HG03025 (cell line): ENCODE results near the gene BOC.

Experiments used
- ATAC-seq: cut with Tn5 transposase; IDR thresholded peaks from one replicate; pipeline ENCODE4 v1.9.1; 2021; ENCODE audit warnings: mild to moderate bottlenecking, moderate library complexity; ENCODE audit not compliant: unreplicated experiment, low FRiP score

BOC gene

DNA sequence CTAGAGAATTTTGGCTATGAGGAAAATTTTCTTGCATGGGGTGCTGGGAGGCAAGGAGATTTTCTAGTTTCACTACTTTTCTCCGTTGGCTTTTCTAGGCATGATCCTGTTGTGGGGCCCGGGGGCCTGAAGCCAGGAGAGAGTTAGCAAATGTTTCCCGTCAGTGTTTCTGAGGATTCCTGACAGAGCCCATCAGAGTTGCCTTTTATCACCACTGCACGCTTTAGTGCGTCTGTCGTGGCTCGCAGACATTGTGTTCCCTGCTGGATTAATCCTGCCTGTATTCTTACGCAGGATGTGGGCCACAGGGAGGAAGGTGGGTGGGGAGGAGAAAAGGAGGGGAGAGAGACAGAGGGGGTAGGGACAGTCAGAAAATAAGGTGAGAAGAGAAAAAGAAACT lies 18.1 kb upstream of the BOC start:
- no peak for ATAC-seq

DNA sequence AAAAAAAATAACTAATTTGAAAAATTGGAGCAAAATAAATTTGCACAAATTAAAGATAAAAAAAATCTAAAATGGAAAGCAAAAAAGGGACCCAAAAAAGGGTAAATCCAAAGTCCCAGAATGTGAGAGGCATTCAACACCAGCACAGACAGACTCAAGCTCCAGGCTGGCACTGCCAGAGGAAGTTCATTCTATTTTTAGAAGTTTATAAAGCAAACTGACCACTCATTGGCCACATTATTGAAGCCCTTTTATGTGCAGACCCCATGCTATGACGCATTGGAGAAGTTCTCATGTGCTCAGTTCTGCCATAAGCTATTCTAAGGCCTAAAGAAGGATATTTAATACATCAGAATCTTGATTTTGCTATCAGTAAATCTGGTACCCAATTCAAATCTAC lies 17.6 kb upstream of the BOC start:
- no peak for ATAC-seq

DNA sequence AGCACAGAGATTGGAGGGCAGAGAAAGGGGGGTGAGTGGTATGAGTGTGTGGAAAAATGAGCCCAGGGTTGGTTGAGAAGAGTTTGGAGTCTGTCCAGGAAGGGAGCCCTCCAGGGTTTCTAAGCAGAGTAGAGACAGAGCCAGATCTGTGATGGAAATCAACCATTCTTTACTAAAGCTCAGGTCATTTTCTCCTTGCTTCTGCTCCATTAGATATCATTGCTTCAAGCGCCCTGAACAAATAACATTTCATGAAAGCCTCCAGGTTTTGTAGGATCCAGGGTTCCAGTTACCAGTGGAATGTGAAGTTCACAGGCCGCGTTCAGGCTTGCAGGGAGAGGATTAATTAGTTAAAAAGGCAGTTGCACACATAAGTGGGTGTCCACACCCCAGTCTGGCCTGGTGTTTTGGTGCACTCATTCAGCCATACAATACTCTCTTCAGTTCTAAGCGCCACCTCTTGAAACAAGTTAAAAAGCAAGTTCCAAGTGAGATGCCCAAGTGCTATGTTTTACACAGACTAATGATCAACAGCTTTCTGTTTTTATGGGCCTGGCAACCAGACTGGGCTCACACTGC lies 16.4 kb upstream of the BOC start:
- no peak for ATAC-seq

DNA sequence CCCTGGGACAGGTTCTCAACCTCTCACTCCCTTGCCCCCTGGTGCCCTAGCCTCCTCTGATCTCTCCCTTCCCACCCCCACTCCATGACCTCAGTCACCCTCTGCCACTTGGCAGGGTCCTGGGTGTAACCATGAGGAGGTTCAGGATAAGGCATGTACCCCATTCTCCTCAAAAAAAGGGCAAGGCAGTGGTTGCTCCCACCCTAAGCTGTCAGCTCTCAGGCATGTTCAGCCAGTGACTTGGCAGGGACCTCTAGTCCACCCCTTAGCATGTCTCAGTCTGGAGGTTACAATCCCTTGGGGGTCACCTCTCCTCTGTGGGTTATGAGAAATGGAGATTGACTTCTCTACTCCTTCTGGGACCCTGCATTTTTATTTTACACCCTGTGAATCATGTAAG lies 11.0 kb upstream of the BOC start:
- no peak for ATAC-seq

DNA sequence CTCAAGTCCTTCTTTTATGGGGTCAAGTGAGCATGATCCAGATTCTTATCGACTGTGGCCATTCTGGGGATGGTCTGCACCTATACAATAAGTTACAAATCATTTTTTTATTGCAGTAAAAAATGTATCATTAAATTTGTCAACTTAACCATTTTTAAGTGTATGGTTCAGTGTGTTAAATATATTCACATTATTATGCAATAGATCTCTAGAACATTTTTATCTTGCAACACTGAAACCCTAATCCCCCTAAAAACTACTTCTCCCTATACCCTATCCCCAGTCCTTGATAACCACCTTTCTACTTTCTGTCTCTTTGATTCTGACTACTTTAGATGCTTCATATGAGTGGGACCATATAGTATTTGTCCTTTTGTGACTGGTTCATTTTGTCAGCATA lies 10.4 kb upstream of the BOC start:
- ATAC-seq: no peak

DNA sequence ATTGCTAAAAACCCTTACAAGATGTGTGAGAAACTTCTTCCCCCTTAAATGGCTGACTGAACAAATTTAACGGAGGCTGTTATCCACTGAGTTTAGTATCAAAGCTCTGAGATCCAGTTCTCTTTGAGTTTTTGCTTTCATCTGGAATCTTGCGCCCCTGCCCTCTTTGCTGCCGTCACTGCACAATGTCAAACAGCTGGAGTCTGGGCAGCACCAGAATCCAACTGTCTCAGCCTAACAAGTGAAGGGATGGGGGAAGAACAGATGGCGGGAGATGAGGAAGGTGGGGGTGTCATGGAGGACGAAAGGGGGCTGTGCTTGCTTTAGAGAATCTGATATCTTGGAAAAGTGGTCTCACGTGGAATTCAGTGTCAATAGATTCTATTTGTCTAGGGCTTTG lies 7.0 kb upstream of the BOC start:
- no peak for ATAC-seq

DNA sequence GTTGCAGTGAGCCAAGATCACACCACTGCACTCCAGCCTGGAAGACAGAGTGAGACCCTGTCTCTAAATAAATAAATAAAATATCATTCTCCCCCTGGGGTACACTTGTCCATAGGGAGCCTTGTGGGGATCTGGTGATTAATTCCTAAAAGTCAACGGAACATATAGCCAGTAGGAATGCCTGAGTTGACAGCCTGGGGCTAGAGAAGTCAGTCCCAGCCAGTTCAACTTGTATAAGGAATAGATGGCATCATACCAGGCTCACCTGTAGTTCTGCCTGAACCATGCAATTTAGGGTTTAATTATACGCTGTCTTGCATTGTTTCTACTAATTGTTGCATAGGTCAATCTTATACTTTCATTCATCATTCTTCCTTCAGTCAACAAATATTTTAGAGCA lies 5.9 kb upstream of the BOC start:
- no peak for ATAC-seq

DNA sequence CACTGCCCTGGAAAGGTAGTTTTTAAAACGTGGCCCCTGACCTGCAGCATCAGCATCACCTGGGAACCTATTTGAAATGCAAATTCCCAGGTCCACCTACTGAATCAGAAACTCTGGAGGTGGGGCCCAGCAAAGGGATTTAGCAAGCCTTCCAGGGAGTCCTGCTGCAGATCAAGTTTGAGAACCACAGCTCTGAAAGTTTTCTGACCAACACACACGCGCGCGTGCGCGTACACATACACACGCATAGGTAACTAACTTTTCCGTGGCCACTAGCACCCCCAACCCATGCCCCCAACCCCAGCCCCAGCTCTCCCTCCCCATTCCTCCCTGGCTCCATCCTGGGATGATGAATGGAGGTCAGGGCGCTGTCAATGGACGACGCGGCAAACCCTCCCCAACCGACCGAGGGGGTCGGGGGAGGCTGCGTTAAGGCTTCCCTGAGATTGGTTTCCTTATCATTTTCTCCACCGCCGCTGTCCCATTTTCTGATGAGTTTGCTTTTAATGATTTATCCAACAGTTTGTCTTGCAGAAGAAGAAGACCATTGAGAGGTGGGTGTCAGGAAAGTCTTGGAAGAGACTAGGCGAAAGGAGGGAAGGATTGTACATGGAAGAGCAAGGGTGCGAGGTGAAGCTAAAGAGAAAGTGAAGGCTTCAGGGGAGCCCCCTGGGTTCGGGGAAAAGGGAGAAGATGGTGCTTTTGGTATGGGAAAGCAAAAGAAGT lies 590 bp upstream of the BOC start:
- ATAC-seq: no peak

DNA sequence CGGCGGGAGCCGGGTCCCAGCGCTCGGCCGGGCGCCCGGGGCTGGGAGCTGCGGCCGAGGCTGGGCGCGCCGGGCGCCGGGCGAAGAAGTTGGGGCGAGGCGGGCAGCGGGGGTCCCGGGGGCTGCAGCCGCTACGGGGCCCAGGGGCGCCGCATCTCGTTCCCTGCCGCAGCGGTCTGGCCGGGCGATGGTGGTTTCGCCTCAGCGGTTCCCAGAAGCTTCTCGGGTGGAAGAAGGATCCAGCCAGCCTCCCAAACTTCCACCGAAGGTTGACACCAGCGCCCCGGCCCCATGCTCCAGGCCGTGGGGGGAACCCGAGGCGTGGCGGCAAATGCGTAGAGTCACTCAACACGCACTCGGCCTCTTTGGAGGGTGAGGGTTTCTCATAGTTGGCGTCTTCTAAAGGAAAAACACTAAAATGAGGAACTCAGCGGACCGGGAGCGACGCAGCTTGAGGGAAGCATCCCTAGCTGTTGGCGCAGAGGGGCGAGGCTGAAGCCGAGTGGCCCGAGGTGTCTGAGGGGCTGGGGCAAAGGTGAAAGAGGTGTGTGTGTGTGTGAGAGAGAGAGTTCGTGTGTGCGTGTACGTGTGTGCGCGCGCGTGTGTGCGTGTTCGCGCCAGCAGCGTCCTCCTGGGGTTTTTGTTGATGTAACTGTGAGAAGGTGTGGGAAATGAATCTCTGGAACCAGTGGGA lies 940 bp downstream of the BOC start:
- no peak for ATAC-seq

DNA sequence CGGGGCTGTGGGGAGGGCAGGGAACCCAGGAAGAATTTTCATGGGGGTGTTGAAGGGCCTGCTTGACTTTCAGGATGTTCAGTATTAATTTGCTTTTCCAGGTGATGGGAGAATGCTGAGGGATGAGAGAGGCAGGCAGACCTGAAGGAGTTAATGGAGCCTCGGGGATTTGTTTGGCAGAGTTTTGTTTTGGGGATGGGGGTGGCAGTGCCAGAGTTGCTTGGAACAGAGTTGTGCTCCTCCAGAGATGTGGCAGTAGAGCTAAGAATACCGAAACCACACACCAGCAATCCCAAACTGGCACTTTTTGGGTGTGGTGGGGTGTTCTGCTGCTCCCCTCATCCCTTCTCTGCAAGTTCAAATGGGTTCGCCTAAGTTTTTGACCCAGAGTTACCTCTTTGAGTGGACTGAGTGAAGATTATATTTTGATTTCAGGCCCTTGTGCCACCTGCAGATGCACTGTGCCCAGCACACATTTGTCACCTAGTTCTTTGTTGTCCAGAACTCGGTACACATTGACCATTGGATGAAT lies 1.6 kb downstream of the BOC start:
- ATAC-seq: no peak

DNA sequence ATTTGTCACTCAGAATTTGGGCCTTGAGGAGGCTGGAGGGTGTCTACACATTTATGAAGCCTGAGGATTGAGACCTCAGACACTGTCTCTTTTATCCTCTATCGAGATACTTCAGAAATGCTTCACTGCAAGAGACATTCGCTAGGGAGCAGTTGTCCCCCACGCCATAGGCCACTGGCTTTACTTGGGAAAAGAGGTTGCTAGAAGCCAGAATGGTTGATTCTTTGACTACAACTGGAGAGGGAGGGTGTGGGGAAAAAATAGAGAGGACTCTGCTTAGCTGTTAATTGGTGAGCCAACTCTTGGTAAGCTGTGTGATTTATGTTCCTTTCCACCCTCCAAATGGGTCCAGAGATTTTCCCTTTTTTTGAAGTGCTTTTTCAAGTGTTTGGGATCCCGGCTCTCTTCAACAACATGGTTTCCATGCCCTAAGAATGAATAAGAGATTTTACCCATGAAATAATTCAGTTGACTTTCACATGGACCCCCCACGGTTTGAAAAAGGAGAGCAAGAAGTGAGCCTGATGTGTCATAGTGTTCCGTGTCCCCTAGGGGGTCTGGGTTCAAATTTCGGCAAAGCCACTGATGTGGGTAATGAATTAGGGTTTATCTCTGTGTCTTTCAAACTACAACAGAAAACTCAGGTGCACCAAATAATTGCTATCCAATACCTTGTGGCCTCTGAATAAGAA lies 2.7 kb downstream of the BOC start:
- ATAC-seq: no peak

DNA sequence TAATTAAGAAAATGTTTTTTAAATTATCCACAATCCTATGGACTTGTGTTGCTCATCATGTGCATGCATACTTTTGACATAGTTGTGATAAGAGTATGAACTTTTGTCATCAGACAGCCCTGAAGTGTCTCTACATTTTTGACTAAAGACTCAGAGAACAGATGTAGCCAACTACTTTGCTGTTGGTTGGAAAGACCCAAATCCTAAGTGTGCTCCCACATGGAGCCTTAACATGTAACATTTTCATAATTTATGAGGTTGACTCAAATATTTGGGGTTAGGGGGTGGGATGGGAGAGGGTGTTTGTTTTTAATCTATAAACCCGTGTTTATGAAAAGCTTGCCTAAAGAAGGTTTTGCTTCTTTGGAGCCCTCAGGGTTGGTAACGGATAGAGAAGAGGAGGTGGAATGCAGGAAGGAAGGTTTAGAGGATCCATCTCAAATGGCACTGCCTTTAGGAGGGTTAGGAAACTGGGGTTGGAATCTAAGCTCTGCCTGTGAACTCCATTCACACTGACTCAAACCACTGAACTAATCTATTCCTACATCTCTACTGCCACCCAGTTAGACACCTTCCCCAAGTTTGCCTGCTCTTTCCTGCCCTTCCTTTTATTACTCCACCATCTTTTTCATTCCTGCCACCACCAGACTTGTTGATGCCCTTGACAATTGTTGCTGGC lies 3.7 kb downstream of the BOC start:
- ATAC-seq: no peak

DNA sequence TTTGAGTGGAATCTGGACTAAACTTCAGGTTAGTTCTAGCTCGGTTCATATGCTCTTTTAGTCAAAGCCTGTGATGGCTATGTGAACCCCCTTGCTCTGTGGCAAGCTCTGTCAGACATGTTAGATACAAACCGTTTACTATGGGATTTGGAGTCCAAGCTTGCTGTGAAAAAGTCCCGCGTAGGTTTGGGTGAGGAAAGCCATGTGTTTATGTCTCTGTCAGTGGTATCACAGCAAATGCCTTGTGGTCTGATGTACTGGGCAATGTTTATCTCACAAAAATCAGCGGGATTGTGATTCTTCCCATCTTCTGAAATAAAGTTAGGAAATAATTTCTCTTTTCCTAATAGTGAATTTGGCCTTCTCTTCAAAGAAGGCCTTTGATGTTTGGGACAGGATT lies 5.0 kb downstream of the BOC start:
- no peak for ATAC-seq

DNA sequence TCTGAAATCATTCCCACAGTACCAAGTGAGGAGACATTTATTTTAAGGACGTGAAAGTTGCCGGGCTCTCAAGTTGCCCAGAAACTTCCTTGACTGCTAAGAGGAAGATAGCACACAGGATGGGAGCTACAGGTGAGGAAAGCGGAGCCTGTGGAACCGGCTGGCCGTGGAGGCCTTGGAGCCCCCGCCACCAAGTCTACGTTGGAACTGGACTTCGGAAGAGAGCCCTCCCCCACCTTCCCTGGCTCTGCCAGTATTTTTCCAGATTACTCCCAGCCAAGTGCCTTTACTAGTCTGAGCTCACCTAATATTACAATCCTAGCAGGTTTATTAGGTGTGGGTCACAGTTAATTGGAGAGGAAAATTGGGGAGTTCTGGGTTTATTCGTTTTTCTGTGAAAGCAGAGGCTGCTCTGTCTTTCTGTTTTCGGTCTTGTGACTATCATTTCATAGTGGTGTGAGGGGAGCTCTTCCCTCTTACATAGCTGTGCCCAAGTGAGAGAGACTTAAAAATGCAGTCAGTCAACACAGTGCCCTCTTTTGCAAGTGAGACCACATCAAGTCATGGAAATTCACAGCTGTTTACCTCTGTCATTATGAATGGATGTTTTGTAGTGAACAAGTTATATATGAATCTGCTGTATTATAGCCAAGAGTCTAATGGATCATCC lies 6.8 kb downstream of the BOC start:
- no peak for ATAC-seq

DNA sequence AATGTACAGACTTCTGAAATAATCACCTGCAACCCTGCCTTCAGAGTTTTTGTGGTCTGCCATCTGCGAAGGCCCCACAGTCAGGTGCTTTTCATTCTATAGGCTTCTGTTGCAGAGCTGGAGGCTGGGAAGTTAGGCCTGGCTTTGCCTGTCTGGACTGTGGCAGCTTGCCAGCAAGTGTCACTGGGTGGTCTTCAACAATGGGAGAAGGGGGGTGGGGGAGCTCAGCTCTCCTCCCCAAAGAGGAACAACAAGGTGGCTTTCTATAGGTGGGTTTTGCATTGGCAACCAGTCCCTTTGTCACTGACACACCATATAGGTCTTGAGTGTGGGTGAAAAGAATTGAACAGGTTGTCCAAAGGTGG lies 7.3 kb downstream of the BOC start:
- no peak for ATAC-seq

DNA sequence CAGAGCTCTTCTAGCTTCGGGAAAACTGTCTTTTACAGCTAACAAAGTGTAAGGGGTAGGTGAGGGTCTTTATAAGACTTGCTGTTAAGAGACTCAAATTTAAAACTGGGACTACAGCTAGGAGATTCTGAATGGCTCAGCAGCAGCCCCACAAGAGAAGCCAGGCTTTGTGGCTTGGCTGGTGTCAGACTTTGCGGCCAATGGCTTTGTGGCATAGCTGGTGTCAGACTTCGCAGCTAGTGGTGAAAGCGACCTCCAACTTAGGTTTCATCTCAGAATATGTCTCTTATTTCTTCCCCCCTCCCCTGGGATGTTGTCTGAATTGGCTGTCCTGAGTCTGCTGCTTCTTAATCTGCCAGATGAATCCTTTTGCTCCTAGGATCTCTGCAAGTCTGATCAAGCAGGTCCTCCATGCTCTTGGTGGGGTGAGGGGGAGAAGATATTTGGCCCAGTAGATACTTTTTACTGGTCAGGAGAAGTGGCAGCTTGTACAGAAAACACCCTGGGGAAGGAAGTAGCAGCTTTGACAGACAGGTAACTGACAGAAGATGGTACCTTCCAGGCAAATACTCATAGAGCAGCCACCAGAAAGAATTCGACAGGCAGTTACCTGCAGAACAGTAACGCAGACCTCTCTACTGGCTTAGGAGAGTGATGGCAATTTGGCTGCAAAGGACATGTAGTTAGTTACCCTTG lies 8.4 kb downstream of the BOC start:
- no peak for ATAC-seq

DNA sequence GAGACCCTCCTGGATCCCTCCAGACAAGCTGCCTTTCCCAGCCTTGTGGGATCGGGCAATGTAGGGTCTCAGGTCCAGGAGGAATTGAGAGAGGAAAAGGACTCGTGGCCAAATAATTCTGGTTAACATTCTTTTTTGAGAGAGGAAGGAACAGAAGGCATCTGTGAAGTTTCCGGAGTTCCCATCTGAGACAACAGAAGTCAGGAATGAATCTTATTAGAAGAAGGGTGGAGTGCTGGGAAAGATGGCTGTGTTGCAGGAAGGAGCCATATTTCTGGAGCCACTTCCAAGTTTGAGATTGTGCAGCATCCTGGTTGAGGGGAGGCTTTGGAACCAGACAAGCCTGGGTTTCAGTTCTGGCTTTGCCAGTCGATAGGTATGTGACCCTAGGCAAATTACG lies 9.4 kb downstream of the BOC start:
- no peak for ATAC-seq

DNA sequence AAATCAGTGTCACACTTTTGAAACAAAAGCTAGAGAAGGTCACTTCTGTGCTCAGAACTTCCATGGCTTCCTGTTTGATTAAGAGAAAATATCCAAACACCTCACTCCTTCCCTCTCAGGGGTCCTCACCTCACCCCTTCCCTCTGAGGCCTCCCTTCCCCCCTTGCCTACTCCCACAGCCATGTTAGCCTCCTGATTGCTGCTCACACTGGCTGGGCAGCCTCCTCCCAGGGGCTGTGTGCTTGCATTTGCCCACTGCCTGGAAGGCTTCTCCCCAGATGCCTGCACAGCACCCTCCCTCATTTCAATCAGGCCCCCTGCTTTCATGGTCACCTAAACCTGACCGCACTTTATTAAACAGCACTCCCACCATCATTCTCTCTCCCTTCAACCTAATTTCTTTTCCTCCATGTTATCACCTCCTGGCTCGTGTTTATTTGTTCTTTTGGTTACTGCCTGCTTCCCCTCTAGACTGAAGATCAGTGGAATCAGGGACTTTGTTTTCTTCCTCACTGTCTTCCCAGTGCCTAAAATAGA lies 10.4 kb downstream of the BOC start:
- ATAC-seq: no peak

DNA sequence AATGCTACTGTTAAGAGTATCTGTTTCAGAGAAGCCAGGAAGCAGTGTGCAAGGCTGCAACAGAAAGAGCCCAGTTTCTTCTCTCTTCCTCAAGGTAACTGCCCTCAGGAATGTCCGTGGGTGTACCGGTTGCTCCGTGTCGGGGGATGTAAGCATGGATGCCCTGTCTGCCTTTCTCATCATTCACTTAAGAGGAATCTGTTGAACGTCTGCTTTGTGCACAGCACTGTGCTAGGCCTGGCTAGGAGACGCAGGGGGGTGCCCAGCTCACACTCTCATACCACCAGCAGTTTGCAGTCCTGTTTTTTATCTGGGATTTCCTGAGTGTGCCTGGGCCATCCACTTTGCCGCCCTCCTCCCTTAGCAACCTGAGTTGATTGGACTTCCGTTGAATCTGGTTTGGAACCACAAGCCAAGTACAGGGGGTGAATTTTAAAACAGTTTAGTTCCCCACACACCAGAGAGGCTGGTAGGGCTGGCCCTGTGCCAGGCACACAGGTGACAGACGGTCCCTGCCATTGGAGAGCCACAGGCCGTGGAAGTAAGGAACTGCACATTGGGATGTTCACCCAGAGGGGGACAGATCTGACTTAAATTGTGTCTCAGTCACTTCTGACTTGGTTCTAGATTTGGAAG lies 11.2 kb downstream of the BOC start:
- no peak for ATAC-seq
